Liver (tissue), 9 donors: ENCODE measurements around the gene ABCC3. TPM values are rescaled to one million over a fixed set of nuclear protein-coding genes. Genes with fewer than 3 reads are reported as not detected.
A peak's percentile ranks its signal among the peaks of the same experiment; 100 is the strongest.

Experiments
- DNase-seq: peaks from one replicate; pipeline ENCODE4 v3.0.0-alpha.2; 2017; ENCODE audit warnings: low spot score
- H3K27ac ChIP-seq, 2 donors: one replicate each; pipeline ENCODE4 v1.7.0; 2013; ENCODE audit warnings: inconsistent platforms in 2 of 2, low read length in 2 of 2, control low read depth in 1 of 2, low read depth in 1 of 2, mild to moderate bottlenecking in 1 of 2
- H3K27me3 ChIP-seq, 4 donors: one replicate each; pipeline versions ENCODE4 v1.6.1 to v1.7.0; 2013; ENCODE audit warnings: low read length in 3 of 4, inconsistent platforms in 1 of 4, mild to moderate bottlenecking in 1 of 4, moderate library complexity in 1 of 4; ENCODE audit not compliant: control insufficient read depth in 4 of 4, insufficient read depth in 4 of 4
- H3K36me3 ChIP-seq, 4 donors: one replicate each; pipeline versions ENCODE4 v1.6.1 to v1.7.0; 2013; ENCODE audit warnings: low read length in 3 of 4, mild to moderate bottlenecking in 3 of 4, low read depth in 1 of 4, moderate library complexity in 1 of 4; ENCODE audit not compliant: control insufficient read depth in 4 of 4, insufficient read depth in 3 of 4
- H3K4me1 ChIP-seq, 4 donors: one replicate each; pipeline versions ENCODE4 v1.6.1 to v1.7.0; 2013; ENCODE audit warnings: low read length in 3 of 4, mild to moderate bottlenecking in 3 of 4, moderate library complexity in 1 of 4; ENCODE audit not compliant: control insufficient read depth in 4 of 4, insufficient read depth in 4 of 4
- H3K4me3 ChIP-seq, 3 donors: one replicate each; pipeline versions ENCODE4 v1.6.1 to v1.7.0; 2013; ENCODE audit warnings: low read length in 3 of 3, control low read depth in 1 of 3, low read depth in 1 of 3, mild to moderate bottlenecking in 1 of 3
- H3K9ac ChIP-seq, 2 donors: one replicate each; pipeline ENCODE4 v1.7.0; 2013; ENCODE audit warnings: low read length in 2 of 2, mild to moderate bottlenecking in 2 of 2, moderate library complexity in 2 of 2, control low read depth in 1 of 2, low read depth in 1 of 2
- H3K9me3 ChIP-seq, 4 donors: one replicate each; pipeline versions ENCODE4 v1.6.1 to v1.7.0; 2013; ENCODE audit warnings: low read length in 3 of 4; ENCODE audit not compliant: control insufficient read depth in 4 of 4
- CTCF ChIP-seq: fragments of 150-350 bp; IDR thresholded peaks from 2 replicates; pipeline ENCODE4 v1.5.1; 2017; ENCODE audit warnings: improper control_type of control experiment, low read depth, low read length; ENCODE audit not compliant: missing input control
- FOXA1 ChIP-seq: IDR thresholded peaks from 2 replicates; pipeline ENCODE4 v1.6.1; 2016; ENCODE audit warnings: antibody characterized with exemption
- FOXA2 ChIP-seq: IDR thresholded peaks from 2 replicates; pipeline ENCODE4 v1.6.1; 2016; ENCODE audit warnings: antibody characterized with exemption
- GABPA ChIP-seq, 2 donors: IDR thresholded peaks in 1 of 2; conservative IDR thresholded peaks in 1 of 2; 2 replicates each; pipeline ENCODE4 v1.6.1; 2016; ENCODE audit warnings: antibody characterized with exemption in 2 of 2, mild to moderate bottlenecking in 1 of 2, moderate library complexity in 1 of 2
- HNF4A ChIP-seq, 2 donors: conservative IDR thresholded peaks; 2 replicates each; pipeline ENCODE4 v1.6.1; 2016; ENCODE audit warnings: antibody characterized with exemption in 2 of 2, mild to moderate bottlenecking in 2 of 2
- JUND ChIP-seq, 2 donors: IDR thresholded peaks; 2 replicates each; pipeline ENCODE4 v1.6.1; 2016; ENCODE audit warnings: antibody characterized with exemption in 2 of 2
- MAX ChIP-seq: IDR thresholded peaks from 2 replicates; pipeline ENCODE4 v1.6.1; 2016; ENCODE audit warnings: antibody characterized with exemption
- NR2F2 ChIP-seq: IDR thresholded peaks from 2 replicates; pipeline ENCODE4 v1.6.1; 2016; ENCODE audit warnings: antibody characterized with exemption
- RAD21 ChIP-seq, 2 donors: IDR thresholded peaks; 2 replicates each; pipeline ENCODE4 v1.6.1; 2016; ENCODE audit warnings: antibody characterized with exemption in 2 of 2, mild to moderate bottlenecking in 2 of 2
- RXRA ChIP-seq, 2 donors: IDR thresholded peaks; 2 replicates each; pipeline ENCODE4 v1.6.1; 2017 to 2018; ENCODE audit warnings: antibody characterized with exemption in 2 of 2, mild to moderate bottlenecking in 1 of 2
- TAF1 ChIP-seq: conservative IDR thresholded peaks from 2 replicates; pipeline ENCODE4 v1.6.1; 2016; ENCODE audit warnings: antibody characterized with exemption, mild to moderate bottlenecking
- ZBTB33 ChIP-seq: IDR thresholded peaks from 2 replicates; pipeline ENCODE4 v1.6.1; 2016; ENCODE audit warnings: antibody characterized with exemption
- WGBS: extraction: QIAGEN DNeasy Blood & Tissue Kit; methylation state at CpG from one replicate; pipeline ENCODE4 v1.1.7; 2013; 5-methylcytosine and 5-hydroxymethylcytosine counted together
- polyA plus RNA-seq, 2 donors: library from polyadenylated mRNA; stranded (reverse) in 1 of 2; unstranded in 1 of 2; fragments of 200-250 nt in 1 of 2; fragments of >200 nt in 1 of 2; fragmentation: Nextera tagmentation in 1 of 2; extraction: Ambion mirVana in 1 of 2; gene quantifications; one replicate each; pipeline versions ENCODE4 v1.2.1 to v1.2.3, GENCODE V29; 2013 to 2015
- total RNA-seq, 2 donors: library from RNA; depleted of rRNA; stranded (reverse); fragments of >200 nt; gene quantifications; one replicate each; pipeline ENCODE4 v1.2.3, GENCODE V29; 2014
- donor health status: healthy.
- donor health status: healthy.
- donor health status: healthy.
- donor health status: healthy.
- donor health status: healthy.

ABCC3 gene
- total and polyA plus RNA-seq, 4 donors: 10.5 to 197 (median 80.5) TPM

- TF ChIP-seq RAD21 (IDR thresholded peaks at IDR 0.05) (peak; percentile 62 to 79), FOXA2 (no peak), CTCF (peak; percentile 51), RXRA (IDR thresholded peaks at IDR 0.05) (no peak), HNF4A (conservative IDR thresholded peaks at IDR 0.05) (no peak), TAF1 (no peak), GABPA (IDR thresholded peaks at IDR 0.05 in 1 of 2, conservative IDR thresholded peaks at IDR 0.05 in 1 of 2) (no peak)
- Histone ChIP-seq H3K36me3 (no peaks in the 10 kb centered on the region), H3K4me3 (no peak overlapping the region), H3K9ac (no peak overlapping the region), H3K9me3 (no peaks in the 10 kb centered on the region), H3K4me1 (peaks cover 5 to 22% (median 13%) of the 10 kb centered on the region in 4 donors), H3K27me3 (no peaks in the 10 kb centered on the region), H3K27ac (no peak overlapping the region)
- DNase-seq: peak; percentile 57
- 69% methylated on average over 19 of the region's 19 CpGs for WGBS
Measured at GRCh38 chr17:50626037-50626574, 8.6 kb upstream of the ABCC3 start.

- Histone ChIP-seq H3K4me1 (peaks cover 5 to 22% (median 13%) of the 10 kb centered on the region in 4 donors), H3K4me3 (no peak overlapping the region), H3K27me3 (no peaks in the 10 kb centered on the region), H3K36me3 (no peaks in the 10 kb centered on the region), H3K9ac (no peak overlapping the region), H3K27ac (peak overlapping the region; percentile 55 to 58), H3K9me3 (no peaks in the 10 kb centered on the region)
- DNase-seq: no peak
- 88% methylated on average over 17 of the region's 17 CpGs for WGBS
- TF ChIP-seq CTCF (no peak), NR2F2 (no peak), RXRA (IDR thresholded peaks at IDR 0.05) (no peak), FOXA1 (no peak), HNF4A (conservative IDR thresholded peaks at IDR 0.05) (no peak)
Measured at GRCh38 chr17:50627036-50627781, 7.5 kb upstream of the ABCC3 start.

- WGBS: 14% methylated on average over 17 of the region's 17 CpGs
- DNase-seq: peak; percentile 62
- TF ChIP-seq NR2F2: no peak
- TF ChIP-seq JUND (IDR thresholded peaks at IDR 0.05): no peak
- no peak for TF ChIP-seq ZBTB33
- TF ChIP-seq GABPA (IDR thresholded peaks at IDR 0.05 in 1 of 2, conservative IDR thresholded peaks at IDR 0.05 in 1 of 2): no peak
- peak; percentile 18 for TF ChIP-seq CTCF
- TF ChIP-seq TAF1: no peak
- no peak for TF ChIP-seq MAX
- no peak for TF ChIP-seq FOXA1
- peak; percentile 40 to 55 for TF ChIP-seq RAD21 (IDR thresholded peaks at IDR 0.05)
Measured at GRCh38 chr17:50627782-50628601, 6.7 kb upstream of the ABCC3 start.

More at GRCh38 chr17:50627782-50628601, 6.7 kb upstream of the ABCC3 start:
- H3K27me3 ChIP-seq: no peaks in the 10 kb centered on the region
- peak overlapping the region; percentile 55 to 58 for H3K27ac ChIP-seq
- peak overlapping the region in 1 of 3 donors; percentile 3 for H3K4me3 ChIP-seq
- H3K36me3 ChIP-seq: no peaks in the 10 kb centered on the region
- H3K9me3 ChIP-seq: no peaks in the 10 kb centered on the region
- H3K4me1 ChIP-seq: peaks cover 5 to 22% (median 13%) of the 10 kb centered on the region in 4 donors
- H3K9ac ChIP-seq: no peak overlapping the region
